RPMI8226 (cell line): ENCODE data around the gene RAB41.
"Not testable (repeated sequence)": the region's sequence is repeated elsewhere in the genome, so short reads cannot be mapped to it uniquely, and the experiment has no call there.

Experiments
- DNase-seq: peaks from one replicate; pipeline ENCODE4 v3.0.0-alpha.2; 2015

The RAB41 gene

GRCh38 chrX:70292788-70293187 is 10.8 kb downstream of the RAB41 start:
- no peak for DNase-seq

GRCh38 chrX:70293621-70294020 is 11.6 kb downstream of the RAB41 start:
- DNase-seq, result no peak

- no peak for DNase-seq
Measured at GRCh38 chrX:70301716-70302115, 19.7 kb downstream of the RAB41 start.

- DNase-seq, result no peak
Measured at GRCh38 chrX:70313503-70313902, 31.5 kb downstream of the RAB41 start.

- DNase-seq, result no peak
Measured at GRCh38 chrX:70322784-70323183, 40.8 kb downstream of the RAB41 start.

GRCh38 chrX:70323628-70324027 is 41.7 kb downstream of the RAB41 start:
- not testable (repeated sequence) for DNase-seq

- DNase-seq, result no peak
Measured at GRCh38 chrX:70324326-70324725, 42.4 kb downstream of the RAB41 start.

GRCh38 chrX:70331161-70331560 is 49.2 kb downstream of the RAB41 start:
- DNase-seq, result no peak

GRCh38 chrX:70332600-70332999 is 50.6 kb downstream of the RAB41 start:
- DNase-seq, result no peak
